DND-41 (cell line): ENCODE data around the gene CDYL2.

Experiments
- CTCF ChIP-seq: IDR thresholded peaks from 2 replicates; pipeline ENCODE4 v1.5.1; 2012; ENCODE audit warnings: borderline replicate concordance, low read length, moderate library complexity, mild to moderate bottlenecking; ENCODE audit not compliant: poor library complexity, severe bottlenecking; ENCODE audit errors: extremely low read depth
- EZH2 ChIP-seq: IDR thresholded peaks from 3 replicates; pipeline ENCODE4 v1.6.1; 2012; ENCODE audit warnings: borderline replicate concordance, low read depth, mild to moderate bottlenecking, moderate library complexity, low read length, inconsistent platforms; ENCODE audit not compliant: severe bottlenecking

DNA sequence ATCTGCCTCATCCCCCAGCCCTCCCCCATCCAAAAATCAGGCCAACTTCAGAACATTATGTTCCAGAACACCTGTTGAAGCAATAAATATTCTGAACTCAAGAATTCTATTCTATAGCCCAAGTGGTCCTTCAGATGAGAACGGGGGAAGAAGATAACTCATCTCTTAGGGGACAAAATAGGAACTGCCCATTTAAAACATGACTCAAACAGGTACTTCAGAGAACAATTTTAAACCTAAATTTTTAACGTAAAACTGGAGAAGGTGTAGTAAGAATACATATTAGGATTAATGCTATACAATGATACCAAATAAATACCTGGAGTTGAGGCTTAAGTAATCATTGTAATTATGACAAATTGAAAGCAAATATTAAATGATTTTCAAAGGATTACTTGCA lies 112.1 kb downstream of the CDYL2 start:
- TF ChIP-seq CTCF = no peak
- no peak for TF ChIP-seq EZH2
